Naive thymus-derived CD4-positive, alpha-beta T cell (primary cell): ENCODE data around the gene SLC16A2. TPM values are rescaled to one million over a fixed set of nuclear protein-coding genes. Genes with fewer than 3 reads are reported as not detected.
A peak's percentile ranks its signal among the peaks of the same experiment; 100 is the strongest.

Source experiments
- ATAC-seq: fragments of 150-1000 bp; cut with Tn5 transposase; 2 replicates; pipeline ENCODE4 v1.10.0; 2021; ENCODE audit warnings: mild to moderate bottlenecking, moderate library complexity
- CTCF ChIA-PET: fragments of 350-600 bp; sonication (Branson Sonifier 250); formaldehyde crosslinking; loops from one replicate; lab custom pipeline; 2021; ENCODE audit warnings: antibody characterized with exemption; lab: Charles Lee
- POLR2A ChIA-PET: fragments of 350-600 bp; sonication (Branson Sonifier 250); formaldehyde crosslinking; loops from one replicate; lab custom pipeline; 2021; ENCODE audit warnings: antibody characterized with exemption, inconsistent platforms; lab: Charles Lee
- DNase-seq, 9 donors: peaks; one replicate each; pipeline versions ENCODE4 v3.0.0 to v3.0.0-alpha.2; 2020 to 2022; ENCODE audit warnings: mixed read lengths in 1 of 9
- H3K27ac ChIP-seq: one replicate; pipeline ENCODE4 v1.7.0; 2013; ENCODE audit warnings: mild to moderate bottlenecking, low read depth, low read length, moderate library complexity
- H3K27me3 ChIP-seq, 2 donors: one replicate each; pipeline ENCODE4 v1.7.0; 2013; ENCODE audit warnings: low read length in 2 of 2, mild to moderate bottlenecking in 2 of 2, moderate library complexity in 2 of 2; ENCODE audit not compliant: control insufficient read depth in 2 of 2, insufficient read depth in 2 of 2
- H3K36me3 ChIP-seq, 3 experiments: 1 replicate in 2 of 3; 2 replicates in 1 of 3; pipeline ENCODE4 v1.7.0; 2013; ENCODE audit warnings: low read length in 3 of 3, mild to moderate bottlenecking in 3 of 3, moderate library complexity in 1 of 3; ENCODE audit not compliant: insufficient read depth in 3 of 3, control insufficient read depth in 2 of 3
- H3K4me1 ChIP-seq, 2 donors: one replicate each; pipeline ENCODE4 v1.7.0; 2013; ENCODE audit warnings: low read length in 2 of 2, mild to moderate bottlenecking in 2 of 2, moderate library complexity in 1 of 2; ENCODE audit not compliant: control insufficient read depth in 2 of 2, insufficient read depth in 2 of 2
- H3K4me3 ChIP-seq: 2 replicates; pipeline ENCODE4 v1.7.0; 2013; ENCODE audit warnings: mild to moderate bottlenecking, low read length
- H3K9me3 ChIP-seq, 3 experiments: 1 replicate in 2 of 3; 2 replicates in 1 of 3; pipeline ENCODE4 v1.7.0; 2013; ENCODE audit warnings: low read length in 3 of 3; ENCODE audit not compliant: control insufficient read depth in 2 of 3
- H3K27ac Mint-ChIP-seq, 9 donors: one replicate each; pipeline ENCODE4 v1.8.0; 2020 to 2022; ENCODE audit warnings: mixed read lengths in 9 of 9, mild to moderate bottlenecking in 8 of 9, moderate library complexity in 5 of 9, inconsistent platforms in 2 of 9
- H3K27me3 Mint-ChIP-seq, 5 donors: one replicate each; pipeline ENCODE4 v1.8.0; 2021 to 2022; ENCODE audit warnings: mixed read lengths in 5 of 5, mild to moderate bottlenecking in 1 of 5
- H3K36me3 Mint-ChIP-seq, 5 donors: one replicate each; pipeline ENCODE4 v1.8.0; 2020 to 2022; ENCODE audit warnings: mixed read lengths in 5 of 5, mild to moderate bottlenecking in 3 of 5, inconsistent platforms in 1 of 5
- H3K4me1 Mint-ChIP-seq, 7 donors: one replicate each; pipeline ENCODE4 v1.8.0; 2020 to 2022; ENCODE audit warnings: mixed read lengths in 7 of 7, mild to moderate bottlenecking in 3 of 7, inconsistent platforms in 1 of 7
- H3K4me3 Mint-ChIP-seq, 10 donors: one replicate each; pipeline ENCODE4 v1.8.0; 2020 to 2022; ENCODE audit warnings: mild to moderate bottlenecking in 10 of 10, mixed read lengths in 10 of 10, moderate library complexity in 6 of 10, inconsistent platforms in 2 of 10
- H3K9me3 Mint-ChIP-seq, 11 donors: one replicate each; pipeline ENCODE4 v1.8.0; 2020 to 2022; ENCODE audit warnings: mixed read lengths in 11 of 11, mild to moderate bottlenecking in 4 of 11, inconsistent platforms in 1 of 11, moderate library complexity in 1 of 11
- intact Hi-C, 2 donors: fragments of 100-400 bp; cut with micrococcal nuclease; formaldehyde crosslinking; loops; one replicate each; pipeline ENCODE4 v1.15.1; 2023
- polyA plus RNA-seq, 2 donors: library from polyadenylated mRNA; unstranded; fragments of 300-500 nt; fragmentation: Illumina TruSeq; gene quantifications; one replicate each; pipeline ENCODE4 v1.2.3, GENCODE V29; 2021
- total RNA-seq, 6 experiments: library from RNA in 5 of 6; stranded (reverse) in 5 of 6; gene quantifications; 1 replicate in 5 of 6; 2 replicates in 1 of 6; pipeline ENCODE4 v1.2.3 and lab custom pipeline; 2021 to 2026

The SLC16A2 gene
- total and polyA plus RNA-seq, 7 experiments from 2014 or later, result 0.24 to 0.38 (median 0.38) TPM; not detected in 2

DNA sequence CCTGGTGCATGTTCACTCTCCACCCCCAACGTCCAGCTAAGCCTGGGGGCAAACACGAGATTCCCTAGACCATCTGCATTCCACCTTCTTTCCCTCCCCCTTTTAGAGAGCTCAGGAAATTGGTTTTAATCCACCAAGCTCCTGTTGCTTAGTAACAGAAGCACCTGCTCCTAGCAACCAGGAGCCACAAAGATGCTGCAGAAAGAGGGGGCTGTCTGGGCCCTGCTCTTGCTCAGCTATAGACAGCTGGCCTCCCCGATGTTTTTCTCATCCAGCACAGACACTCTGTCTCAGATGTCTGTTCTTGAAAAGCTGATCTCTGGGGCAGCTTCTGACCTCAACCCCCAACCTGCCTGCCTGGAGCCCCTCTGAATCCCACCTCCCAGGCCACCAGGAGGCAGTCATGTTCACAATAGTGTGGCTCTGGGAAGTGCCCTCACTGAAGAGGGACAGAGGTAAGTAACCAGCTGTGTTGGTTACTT, 71.5 kb downstream of the SLC16A2 start:
- no peak for ATAC-seq
- Histone ChIP-seq H3K27me3 (no peaks in the 10 kb centered on the region), H3K4me3 (no peak overlapping the region), H3K4me1 (no peaks in the 10 kb centered on the region), H3K9me3 (no peaks in the 10 kb centered on the region), H3K27ac (no peak overlapping the region), H3K36me3 (no peaks in the 10 kb centered on the region)
- no peaks in the 10 kb centered on the region for H3K27me3 Mint-ChIP-seq
- H3K36me3 Mint-ChIP-seq, result no peaks in the 10 kb centered on the region
- POLR2A ChIA-PET, result no interaction called here
- no peak overlapping the region for H3K4me3 Mint-ChIP-seq
- H3K27ac Mint-ChIP-seq, result no peak overlapping the region
- peak in 2 of 9 donors; percentile 7 to 12 for DNase-seq
- CTCF ChIA-PET, result interaction anchor here (0.5 kb wide), 1 partner anchor 52 kb away, joined by 3 read pairs; no protein-coding TSS in a partner anchor
- no peaks in the 10 kb centered on the region for H3K9me3 Mint-ChIP-seq
- intact Hi-C loops, result loop anchor here (1.0 to 5.0 kb wide), 3 partner anchors 58 to 1110 kb away; no protein-coding TSS in a partner anchor
- no peaks in the 10 kb centered on the region for H3K4me1 Mint-ChIP-seq

DNA sequence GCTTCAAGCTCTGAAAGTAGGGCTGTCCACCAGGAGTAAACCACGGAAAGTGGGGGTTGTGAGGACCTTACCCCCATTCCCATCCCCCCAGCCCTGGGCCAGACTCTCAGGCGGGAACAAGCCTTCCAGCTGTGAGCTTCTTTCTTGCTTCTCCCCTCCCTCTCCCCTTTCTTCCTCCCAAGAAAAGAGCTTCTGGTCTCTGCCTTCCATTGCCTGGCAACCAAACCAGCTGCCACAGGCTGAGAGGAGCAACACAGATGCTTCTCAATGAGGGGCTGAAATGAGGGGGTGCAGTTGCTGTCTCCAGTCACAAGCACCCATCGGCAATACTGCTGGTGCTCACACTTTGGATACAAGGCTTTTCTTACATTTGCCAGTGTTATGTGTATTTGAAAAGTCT, 72.5 kb downstream of the SLC16A2 start:
- H3K27me3 ChIP-seq, result no peaks in the 10 kb centered on the region

DNA sequence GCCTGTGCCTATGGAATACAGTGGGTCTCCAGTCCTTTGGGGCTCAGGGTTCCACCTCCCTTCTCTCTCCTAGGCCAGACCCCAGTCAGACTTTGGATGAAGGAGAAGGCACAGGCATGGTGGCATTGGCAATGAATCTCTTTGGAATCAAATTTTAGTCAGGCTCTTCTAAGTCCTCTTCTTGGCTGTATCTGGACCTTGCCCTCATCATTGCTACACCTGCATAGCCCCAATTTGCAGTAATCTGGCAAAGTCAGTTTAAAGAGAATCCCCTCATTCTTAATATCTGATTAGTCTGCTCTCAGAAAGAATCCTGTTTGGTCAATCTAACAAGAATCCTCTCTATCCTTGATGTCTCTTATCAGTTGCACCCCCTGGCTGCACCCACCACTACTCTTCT, 77.6 kb downstream of the SLC16A2 start:
- no peaks in the 10 kb centered on the region for H3K27me3 ChIP-seq
- H3K4me3 Mint-ChIP-seq, result no peak overlapping the region
- ATAC-seq (no peak), DNase-seq (no peak)
- H3K9me3 Mint-ChIP-seq, result no peaks in the 10 kb centered on the region
- intact Hi-C loops, result no loop called here
- no peaks in the 10 kb centered on the region for H3K27me3 Mint-ChIP-seq
- no peaks in the 10 kb centered on the region for H3K36me3 ChIP-seq
- ChIA-PET POLR2A (no interaction called here), CTCF (no interaction called here)
- H3K9me3 ChIP-seq, result no peaks in the 10 kb centered on the region
- H3K27ac ChIP-seq, result no peak overlapping the region
- no peaks in the 10 kb centered on the region for H3K4me1 ChIP-seq
- H3K27ac Mint-ChIP-seq, result no peak overlapping the region
- no peaks in the 10 kb centered on the region for H3K4me1 Mint-ChIP-seq
- no peak overlapping the region for H3K4me3 ChIP-seq
- no peaks in the 10 kb centered on the region for H3K36me3 Mint-ChIP-seq

More for the DNA sequence above, 72.5 kb downstream of the SLC16A2 start:
- intact Hi-C loops, result loop anchor here (1.0 to 5.0 kb wide), 3 partner anchors 56 to 1108 kb away; no protein-coding TSS in a partner anchor
- POLR2A ChIA-PET, result no interaction called here
- no peaks in the 10 kb centered on the region for H3K4me1 Mint-ChIP-seq
- H3K4me3 ChIP-seq, result no peak overlapping the region
- H3K27ac ChIP-seq, result no peak overlapping the region
- no peaks in the 10 kb centered on the region for H3K9me3 ChIP-seq
- no peaks in the 10 kb centered on the region for H3K36me3 ChIP-seq
- no peaks in the 10 kb centered on the region for H3K36me3 Mint-ChIP-seq
- no peaks in the 10 kb centered on the region for H3K4me1 ChIP-seq
- no peaks in the 10 kb centered on the region for H3K9me3 Mint-ChIP-seq
- DNase-seq (no peak), ATAC-seq (no peak)
- CTCF ChIA-PET, result no interaction called here
- no peak overlapping the region for H3K4me3 Mint-ChIP-seq
- H3K27ac Mint-ChIP-seq, result no peak overlapping the region
- H3K27me3 Mint-ChIP-seq, result no peaks in the 10 kb centered on the region

DNA sequence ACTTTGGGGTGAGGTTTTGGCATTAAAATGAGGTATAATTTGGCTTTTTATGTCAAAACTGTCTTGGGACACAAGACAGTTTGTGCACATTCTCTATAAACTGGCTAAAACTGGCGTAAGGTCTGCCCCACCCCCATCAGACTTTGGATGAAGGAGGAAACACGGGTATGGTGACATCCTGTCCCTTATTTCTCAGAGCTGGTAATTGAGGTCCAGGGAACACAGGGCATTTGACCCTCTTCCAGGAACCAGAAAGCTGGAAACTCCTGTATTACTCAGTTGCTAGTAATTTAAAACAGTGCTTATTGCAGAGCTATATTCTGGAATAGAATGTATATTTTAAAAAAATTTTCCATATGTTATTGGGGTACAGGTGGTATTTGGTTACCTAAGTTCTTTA, 78.8 kb downstream of the SLC16A2 start:
- Histone ChIP-seq H3K9me3 (no peaks in the 10 kb centered on the region), H3K4me1 (no peaks in the 10 kb centered on the region), H3K27me3 (no peaks in the 10 kb centered on the region), H3K36me3 (no peaks in the 10 kb centered on the region), H3K4me3 (no peak overlapping the region), H3K27ac (no peak overlapping the region)
- DNase-seq, result no peak
- H3K9me3 Mint-ChIP-seq, result no peaks in the 10 kb centered on the region
- H3K4me1 Mint-ChIP-seq, result no peaks in the 10 kb centered on the region
- H3K4me3 Mint-ChIP-seq, result no peak overlapping the region
- intact Hi-C loops, result no loop called here
- H3K36me3 Mint-ChIP-seq, result no peaks in the 10 kb centered on the region
- no peaks in the 10 kb centered on the region for H3K27me3 Mint-ChIP-seq
- H3K27ac Mint-ChIP-seq, result no peak overlapping the region
- CTCF ChIA-PET, result no interaction called here
- ATAC-seq, result no peak
- POLR2A ChIA-PET, result no interaction called here

DNA sequence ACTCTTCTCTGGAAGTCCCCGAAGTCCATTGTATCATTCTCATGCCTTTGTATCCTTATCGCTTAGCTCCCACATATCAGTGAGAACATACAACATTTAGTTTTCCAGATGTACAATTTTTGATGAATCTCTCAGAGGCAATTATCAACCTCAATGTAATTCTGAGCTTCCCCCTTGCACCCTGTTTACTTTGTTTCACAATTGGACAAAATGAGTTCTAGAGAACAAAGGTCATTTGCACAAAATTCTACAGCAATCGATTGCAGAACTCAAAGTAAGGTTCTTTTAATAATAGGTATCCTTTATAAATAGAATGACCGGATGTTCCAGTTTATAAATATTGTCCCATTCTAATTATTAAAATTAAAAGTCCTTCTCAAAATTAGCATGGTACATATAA, 79.3 kb downstream of the SLC16A2 start:
- intact Hi-C loops, result no loop called here
- H3K4me1 ChIP-seq, result no peaks in the 10 kb centered on the region
- no peaks in the 10 kb centered on the region for H3K27me3 ChIP-seq
- POLR2A ChIA-PET, result no interaction called here
- H3K9me3 ChIP-seq, result no peaks in the 10 kb centered on the region
- H3K27ac ChIP-seq, result no peak overlapping the region
- no peaks in the 10 kb centered on the region for H3K36me3 ChIP-seq
- H3K9me3 Mint-ChIP-seq, result no peaks in the 10 kb centered on the region
- no peak overlapping the region for H3K27ac Mint-ChIP-seq
- H3K4me3 Mint-ChIP-seq, result no peak overlapping the region
- no peak overlapping the region for H3K4me3 ChIP-seq
- H3K27me3 Mint-ChIP-seq, result no peaks in the 10 kb centered on the region
- no peaks in the 10 kb centered on the region for H3K4me1 Mint-ChIP-seq
- DNase-seq (no peak), ATAC-seq (no peak)
- CTCF ChIA-PET, result no interaction called here
- H3K36me3 Mint-ChIP-seq, result no peaks in the 10 kb centered on the region

DNA sequence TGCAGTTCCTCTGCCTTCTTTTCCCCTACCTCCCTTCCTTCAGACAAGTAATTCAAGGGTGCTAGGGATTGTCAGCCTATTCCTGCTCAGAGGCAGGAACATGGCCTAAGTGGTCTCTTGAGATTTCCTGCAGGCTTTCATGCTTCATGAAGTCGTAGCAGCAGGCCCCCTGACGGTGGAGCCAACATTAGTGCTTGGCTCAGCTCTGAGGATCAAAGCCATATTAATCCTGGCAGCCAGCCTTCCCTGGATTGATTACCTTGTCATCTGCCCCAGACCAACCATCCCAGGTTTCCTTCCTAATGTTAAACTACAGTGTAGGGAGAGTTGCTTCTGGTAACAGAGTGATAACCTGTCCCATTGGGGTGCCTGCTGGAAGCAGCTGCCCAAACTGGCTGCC, 84.1 kb downstream of the SLC16A2 start:
- intact Hi-C loops, result no loop called here
- Mint-ChIP-seq H3K36me3 (no peaks in the 10 kb centered on the region), H3K27ac (no peak overlapping the region), H3K4me3 (no peak overlapping the region), H3K9me3 (no peaks in the 10 kb centered on the region), H3K27me3 (no peaks in the 10 kb centered on the region), H3K4me1 (no peaks in the 10 kb centered on the region)
- DNase-seq, result no peak
- Histone ChIP-seq H3K27ac (no peak overlapping the region), H3K4me3 (no peak overlapping the region), H3K36me3 (no peaks in the 10 kb centered on the region), H3K27me3 (no peaks in the 10 kb centered on the region), H3K4me1 (no peaks in the 10 kb centered on the region), H3K9me3 (no peaks in the 10 kb centered on the region)
- ChIA-PET CTCF (no interaction called here), POLR2A (no interaction called here)
- no peak for ATAC-seq

DNA sequence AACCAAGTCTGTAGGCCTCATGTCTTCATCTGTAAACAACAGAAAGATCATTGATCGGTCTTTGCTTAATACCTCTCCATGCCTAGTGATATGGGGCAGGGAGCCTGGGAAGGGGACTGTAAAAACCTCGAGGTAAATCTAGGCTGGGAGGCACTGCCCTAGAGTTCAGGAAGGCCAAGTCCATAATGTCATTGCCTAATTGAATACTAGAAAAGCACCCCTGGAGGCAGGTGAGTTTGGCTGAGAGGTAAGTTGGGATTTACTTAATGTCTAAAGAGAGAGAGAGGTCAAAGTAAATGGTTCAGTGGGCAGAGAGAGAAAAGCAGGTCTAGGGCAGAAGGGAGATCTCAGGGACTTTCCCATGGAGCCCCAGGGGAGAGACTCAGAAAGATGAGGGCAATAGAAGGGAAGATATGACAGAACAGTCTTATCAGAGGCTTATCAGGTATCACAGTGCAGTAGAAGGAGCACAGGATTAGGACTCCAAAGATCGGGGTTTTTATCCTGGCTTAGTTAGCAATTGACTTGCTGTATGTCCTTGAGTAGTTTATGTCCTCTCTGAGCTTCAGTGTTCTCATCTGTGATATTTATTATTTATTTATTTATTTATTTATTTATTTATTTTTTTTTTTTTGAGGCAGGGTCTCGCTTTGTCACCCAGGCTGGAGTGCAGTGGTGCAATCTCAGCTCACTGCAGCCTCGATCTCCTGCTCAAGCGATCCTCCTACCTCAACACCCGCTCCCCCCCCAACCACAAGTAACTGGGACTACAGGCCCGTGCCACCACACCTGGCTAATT, 85.2 kb downstream of the SLC16A2 start:
- H3K27ac ChIP-seq, result no peak overlapping the region
- H3K4me3 ChIP-seq, result no peak overlapping the region
- CTCF ChIA-PET, result no interaction called here
- no peak overlapping the region for H3K4me3 Mint-ChIP-seq
- H3K36me3 ChIP-seq, result no peaks in the 10 kb centered on the region
- H3K4me1 Mint-ChIP-seq, result no peaks in the 10 kb centered on the region
- H3K27ac Mint-ChIP-seq, result no peak overlapping the region
- H3K9me3 ChIP-seq, result no peaks in the 10 kb centered on the region
- H3K4me1 ChIP-seq, result no peaks in the 10 kb centered on the region
- H3K36me3 Mint-ChIP-seq, result no peaks in the 10 kb centered on the region
- no peak for ATAC-seq
- POLR2A ChIA-PET, result no interaction called here
- intact Hi-C loops, result no loop called here
- DNase-seq, result no peak
- no peaks in the 10 kb centered on the region for H3K27me3 ChIP-seq
- no peaks in the 10 kb centered on the region for H3K9me3 Mint-ChIP-seq
- no peaks in the 10 kb centered on the region for H3K27me3 Mint-ChIP-seq
